HepG2 (cell line): Measurements from ENCODE around the gene ZNF3. TPM values are rescaled to one million over a fixed set of nuclear protein-coding genes. Genes with fewer than 3 reads are reported as not detected.

Experiments
- HMGA1 ChIP-seq: sonication (generic); formaldehyde crosslinking; conservative IDR thresholded peaks from 2 replicates; pipeline ENCODE4 v1.4.0; 2020; ENCODE audit warnings: missing genetic modification reagents
- HNRNPK ChIP-seq: fragments of 200-400 bp; formaldehyde crosslinking; IDR thresholded peaks from 2 replicates; pipeline ENCODE4 v1.6.1; 2018; ENCODE audit warnings: low read length, low read depth, moderate library complexity, mild to moderate bottlenecking; ENCODE audit not compliant: poor library complexity, severe bottlenecking
- NCOR1 ChIP-seq: fragments of 200-600 bp; sonication (generic); IDR thresholded peaks from 2 replicates; pipeline ENCODE4 v1.7.0; 2017; ENCODE audit warnings: antibody characterized with exemption, low read length, borderline replicate concordance
- RFX3 ChIP-seq: IDR thresholded peaks from 2 replicates; pipeline ENCODE4 v1.6.1; 2016; ENCODE audit warnings: missing biosample characterization, missing genetic modification reagents
- SIX4 ChIP-seq: sonication (generic); formaldehyde crosslinking; IDR thresholded peaks from 2 replicates; pipeline ENCODE4 v1.4.0; 2020; ENCODE audit warnings: missing genetic modification reagents
- SP5 ChIP-seq: IDR thresholded peaks from 2 replicates; pipeline ENCODE4 v1.6.1; 2016; ENCODE audit warnings: low read depth, borderline replicate concordance
- SPEN ChIP-seq: sonication (generic); formaldehyde crosslinking; IDR thresholded peaks from 2 replicates; pipeline ENCODE4 v1.5.1; 2020; ENCODE audit warnings: low read depth, mild to moderate bottlenecking, missing genetic modification reagents
- TAF1 ChIP-seq: sonication (generic); formaldehyde crosslinking; IDR thresholded peaks from 2 replicates; pipeline ENCODE4 v1.4.0; 2020; ENCODE audit warnings: missing genetic modification reagents
- ZNF230 ChIP-seq: sonication (generic); formaldehyde crosslinking; IDR thresholded peaks from 2 replicates; pipeline ENCODE4 v1.4.0; 2020; ENCODE audit warnings: mild to moderate bottlenecking, missing genetic modification reagents
- ZNF33B ChIP-seq: sonication (generic); formaldehyde crosslinking; IDR thresholded peaks from 2 replicates; pipeline ENCODE4 v1.5.1; 2020; ENCODE audit warnings: mild to moderate bottlenecking, missing genetic modification reagents
- ZNF543 ChIP-seq: sonication (generic); formaldehyde crosslinking; IDR thresholded peaks from 2 replicates; pipeline ENCODE4 v1.4.0; 2020; ENCODE audit warnings: mild to moderate bottlenecking, missing genetic modification reagents
- ZNF720 ChIP-seq: sonication (generic); formaldehyde crosslinking; IDR thresholded peaks from 2 replicates; pipeline ENCODE4 v1.4.0; 2020; ENCODE audit warnings: missing genetic modification reagents
- ZNF782 ChIP-seq: sonication (generic); formaldehyde crosslinking; IDR thresholded peaks from 2 replicates; pipeline ENCODE4 v1.4.0; 2020; ENCODE audit warnings: missing genetic modification reagents, mild to moderate bottlenecking, borderline replicate concordance
- ZNF850 ChIP-seq: sonication (generic); formaldehyde crosslinking; conservative IDR thresholded peaks from 2 replicates; pipeline ENCODE4 v1.9.0; 2021; ENCODE audit warnings: mild to moderate bottlenecking, missing genetic modification reagents
- polyA plus RNA-seq, 8 experiments: library from polyadenylated mRNA; depleted of rRNA in 3 of 8; stranded (reverse) in 7 of 8; unstranded in 1 of 8; fragments of >200 nt; fragmentation: Illumina TruSeq in 4 of 8; extraction: Trizol in 4 of 8; gene quantifications; 2 replicates each; pipeline versions ENCODE4 v1.2.1 to v1.2.3, GENCODE V29; 2011 to 2016; ENCODE audit warnings: low read depth in 4 of 8, missing spikeins in 1 of 8, mixed read lengths in 1 of 8; ENCODE audit not compliant: insufficient read depth in 1 of 8
- total RNA-seq, 5 experiments: library from RNA; depleted of rRNA; stranded (reverse); fragments of >200 nt; fragmentation: Illumina TruSeq; extraction: Trizol; gene quantifications; 2 replicates each; pipeline ENCODE4 v1.2.3, GENCODE V29; 2016; ENCODE audit warnings: low read depth in 1 of 5
- TF ChIP-seq, protein P1 (sequence below): IDR thresholded peaks from 2 replicates; pipeline ENCODE4 v1.6.1; 2018; ENCODE audit warnings: missing genetic modification reagents, mild to moderate bottlenecking, missing compliant biosample characterization
- TF ChIP-seq, protein P2 (sequence below): fragments of 450-650 bp; IDR thresholded peaks from 2 replicates; pipeline ENCODE4 v1.6.1; 2016
- TF ChIP-seq, protein P3 (sequence below): sonication (generic); formaldehyde crosslinking; IDR thresholded peaks from 2 replicates; pipeline ENCODE4 v1.8.0; 2022; ENCODE audit warnings: mild to moderate bottlenecking, missing genetic modification reagents, moderate library complexity
- TF ChIP-seq, protein P4 (sequence below): sonication (generic); formaldehyde crosslinking; IDR thresholded peaks from 2 replicates; pipeline ENCODE4 v1.4.0; 2020; ENCODE audit warnings: mild to moderate bottlenecking, missing genetic modification reagents

Gene ZNF3
- total and polyA plus RNA-seq, 2 of the 13 experiments (the other 11 are each of a cell fraction or from before 2014, with no cell fraction given), result 33.7 to 56.9 TPM

DNA sequence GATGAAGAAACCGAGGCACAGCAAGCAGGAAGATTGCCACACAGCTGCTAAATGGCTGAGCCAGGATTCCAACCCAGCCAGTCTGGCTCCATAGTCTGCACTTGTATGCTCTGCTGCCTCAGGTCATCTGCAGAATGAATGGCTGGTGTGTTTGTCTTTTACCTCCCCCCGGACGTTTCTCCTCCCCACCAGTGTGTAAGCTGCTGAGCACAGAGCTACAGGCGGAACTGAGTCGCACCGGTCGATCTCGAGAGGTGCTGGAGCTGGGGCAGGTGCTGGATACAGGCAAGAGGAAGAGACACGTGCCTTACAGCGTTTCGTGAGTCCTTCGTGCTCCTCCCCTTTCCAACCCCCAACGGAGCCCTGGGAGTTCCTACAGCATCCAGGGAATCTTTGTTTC, 40.5 kb upstream of the ZNF3 start (continued):
- TF ChIP-seq, protein P1, sequence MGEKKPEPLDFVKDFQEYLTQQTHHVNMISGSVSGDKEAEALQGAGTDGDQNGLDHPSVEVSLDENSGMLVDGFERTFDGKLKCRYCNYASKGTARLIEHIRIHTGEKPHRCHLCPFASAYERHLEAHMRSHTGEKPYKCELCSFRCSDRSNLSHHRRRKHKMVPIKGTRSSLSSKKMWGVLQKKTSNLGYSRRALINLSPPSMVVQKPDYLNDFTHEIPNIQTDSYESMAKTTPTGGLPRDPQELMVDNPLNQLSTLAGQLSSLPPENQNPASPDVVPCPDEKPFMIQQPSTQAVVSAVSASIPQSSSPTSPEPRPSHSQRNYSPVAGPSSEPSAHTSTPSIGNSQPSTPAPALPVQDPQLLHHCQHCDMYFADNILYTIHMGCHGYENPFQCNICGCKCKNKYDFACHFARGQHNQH (CRISPR knock-in tag), result peak; percentile 82
- 0 out of 2 replicates have a peak, but pooled peaks have one; percentile 18 for TF ChIP-seq ZNF543
- TF ChIP-seq ZNF230 (CRISPR knock-in tag), result no peak
- no peak for TF ChIP-seq ZNF850
- no peak for TF ChIP-seq HNRNPK
- TF ChIP-seq ZNF720 (CRISPR knock-in tag), result no peak
- TF ChIP-seq, protein P2, sequence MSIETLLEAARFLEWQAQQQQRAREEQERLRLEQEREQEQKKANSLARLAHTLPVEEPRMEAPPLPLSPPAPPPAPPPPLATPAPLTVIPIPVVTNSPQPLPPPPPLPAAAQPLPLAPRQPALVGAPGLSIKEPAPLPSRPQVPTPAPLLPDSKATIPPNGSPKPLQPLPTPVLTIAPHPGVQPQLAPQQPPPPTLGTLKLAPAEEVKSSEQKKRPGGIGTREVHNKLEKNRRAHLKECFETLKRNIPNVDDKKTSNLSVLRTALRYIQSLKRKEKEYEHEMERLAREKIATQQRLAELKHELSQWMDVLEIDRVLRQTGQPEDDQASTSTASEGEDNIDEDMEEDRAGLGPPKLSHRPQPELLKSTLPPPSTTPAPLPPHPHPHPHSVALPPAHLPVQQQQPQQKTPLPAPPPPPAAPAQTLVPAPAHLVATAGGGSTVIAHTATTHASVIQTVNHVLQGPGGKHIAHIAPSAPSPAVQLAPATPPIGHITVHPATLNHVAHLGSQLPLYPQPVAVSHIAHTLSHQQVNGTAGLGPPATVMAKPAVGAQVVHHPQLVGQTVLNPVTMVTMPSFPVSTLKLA, result 0 out of 2 replicates have a peak, but pooled peaks have one; percentile 9
- no peak; the same call in 1 of the 2 replicates for TF ChIP-seq SPEN
- TF ChIP-seq, protein P3, sequence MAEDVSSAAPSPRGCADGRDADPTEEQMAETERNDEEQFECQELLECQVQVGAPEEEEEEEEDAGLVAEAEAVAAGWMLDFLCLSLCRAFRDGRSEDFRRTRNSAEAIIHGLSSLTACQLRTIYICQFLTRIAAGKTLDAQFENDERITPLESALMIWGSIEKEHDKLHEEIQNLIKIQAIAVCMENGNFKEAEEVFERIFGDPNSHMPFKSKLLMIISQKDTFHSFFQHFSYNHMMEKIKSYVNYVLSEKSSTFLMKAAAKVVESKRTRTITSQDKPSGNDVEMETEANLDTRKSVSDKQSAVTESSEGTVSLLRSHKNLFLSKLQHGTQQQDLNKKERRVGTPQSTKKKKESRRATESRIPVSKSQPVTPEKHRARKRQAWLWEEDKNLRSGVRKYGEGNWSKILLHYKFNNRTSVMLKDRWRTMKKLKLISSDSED (CRISPR knock-in tag), result no peak
- no peak for TF ChIP-seq SIX4
- no peak for TF ChIP-seq RFX3 (CRISPR knock-in tag)
- no peak for TF ChIP-seq NCOR1
- no peak for TF ChIP-seq ZNF33B (CRISPR knock-in tag)
- TF ChIP-seq, protein P4, sequence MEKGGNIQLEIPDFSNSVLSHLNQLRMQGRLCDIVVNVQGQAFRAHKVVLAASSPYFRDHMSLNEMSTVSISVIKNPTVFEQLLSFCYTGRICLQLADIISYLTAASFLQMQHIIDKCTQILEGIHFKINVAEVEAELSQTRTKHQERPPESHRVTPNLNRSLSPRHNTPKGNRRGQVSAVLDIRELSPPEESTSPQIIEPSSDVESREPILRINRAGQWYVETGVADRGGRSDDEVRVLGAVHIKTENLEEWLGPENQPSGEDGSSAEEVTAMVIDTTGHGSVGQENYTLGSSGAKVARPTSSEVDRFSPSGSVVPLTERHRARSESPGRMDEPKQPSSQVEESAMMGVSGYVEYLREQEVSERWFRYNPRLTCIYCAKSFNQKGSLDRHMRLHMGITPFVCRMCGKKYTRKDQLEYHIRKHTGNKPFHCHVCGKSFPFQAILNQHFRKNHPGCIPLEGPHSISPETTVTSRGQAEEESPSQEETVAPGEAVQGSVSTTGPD (CRISPR knock-in tag), result no peak
- TF ChIP-seq HMGA1 (CRISPR knock-in tag), result no peak
- no peak for TF ChIP-seq ZNF782
- peak; percentile 85 for TF ChIP-seq SP5
- TF ChIP-seq TAF1 (CRISPR knock-in tag), result peak; percentile 39; the same call in 1 of the 2 replicates
